ENCODE measurements around the gene CDC14B.
A peak's percentile ranks its signal among the peaks of the same experiment; 100 is the strongest.

CDC14B gene

DNA sequence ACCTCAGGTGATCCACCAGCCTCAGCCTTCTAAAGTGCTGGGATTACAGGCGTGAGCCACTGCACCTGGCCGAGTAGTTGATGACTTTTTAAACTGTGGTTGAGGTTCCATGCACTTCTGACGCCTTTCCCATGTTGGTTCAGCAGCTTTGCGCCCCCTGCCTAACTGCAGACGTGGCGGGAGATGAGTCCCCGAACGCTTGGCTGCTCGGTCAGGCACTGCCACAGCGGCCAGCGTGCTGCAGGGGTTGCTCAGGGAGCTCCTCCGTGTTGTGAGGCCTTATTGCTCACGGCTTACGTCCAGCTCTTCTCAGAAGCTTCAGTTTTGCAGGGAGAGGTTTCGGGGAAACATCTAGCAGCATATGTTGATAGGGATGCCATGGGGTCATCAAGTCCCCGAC, 134.4 kb downstream of the CDC14B start:
- DNase-seq (ENCODE audit: low spot score): no peak

GRCh38 chr9:96484521-96484931, 135.1 kb downstream of the CDC14B start:
- DNase-seq (ENCODE audit: low spot score): no peak

DNA sequence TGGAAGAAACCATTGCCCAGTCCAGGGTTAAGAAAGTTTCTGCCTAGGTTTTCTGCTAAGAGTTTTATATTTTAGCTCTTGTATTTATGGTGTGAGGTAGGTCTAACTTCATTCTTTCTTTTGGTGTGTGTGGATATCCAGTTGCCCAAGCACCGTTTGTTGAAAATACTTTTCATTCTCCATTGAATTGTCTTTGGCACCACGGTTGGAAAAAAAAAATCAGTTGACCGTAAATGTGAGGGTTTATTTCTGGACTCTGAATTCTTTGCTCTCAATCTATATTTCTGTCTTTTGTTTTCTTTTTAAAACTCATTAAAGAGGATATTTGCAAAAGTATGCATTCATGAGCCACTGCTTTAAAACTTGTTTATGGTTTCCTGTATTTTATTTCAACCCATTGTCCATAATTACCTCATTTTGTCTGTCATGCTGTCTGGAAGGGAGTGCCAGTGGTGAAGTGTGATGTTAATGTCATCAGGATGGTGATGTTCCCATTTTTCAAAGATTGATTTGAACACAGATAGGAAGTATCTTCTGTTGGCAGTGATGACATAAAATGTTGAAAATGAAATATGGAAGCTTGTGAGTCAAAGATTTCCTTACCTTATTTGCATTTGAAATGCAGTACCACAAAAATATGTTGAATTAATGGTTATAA, 135.8 kb downstream of the CDC14B start:
- no peak for DNase-seq (ENCODE audit: low spot score)

DNA sequence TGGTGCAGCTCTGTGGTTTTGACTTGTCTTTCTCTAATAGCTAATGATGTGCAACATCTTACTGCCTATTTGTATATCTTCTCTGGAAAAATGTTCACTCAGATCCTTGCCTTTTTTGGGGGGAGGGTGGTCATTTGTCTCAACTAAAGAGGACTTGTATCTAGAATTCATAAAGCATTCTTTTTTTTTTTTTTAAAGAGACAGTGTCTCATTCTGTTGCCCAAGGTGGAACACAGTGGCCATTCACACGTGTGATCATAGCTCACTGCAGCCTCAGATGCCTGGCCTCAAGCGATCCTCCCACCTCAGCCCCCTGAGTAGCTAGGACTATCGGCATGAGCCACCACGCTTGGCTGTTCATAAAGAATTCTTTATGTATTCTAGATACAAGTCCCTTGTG, 136.4 kb downstream of the CDC14B start:
- no peak for DNase-seq (ENCODE audit: low spot score)

- DNase-seq (ENCODE audit: low spot score): no peak
Measured at GRCh38 chr9:96482476-96482875, 137.2 kb downstream of the CDC14B start.

- no peak for DNase-seq (ENCODE audit: low spot score)
Measured at GRCh38 chr9:96480736-96481135, 138.9 kb downstream of the CDC14B start.

DNA sequence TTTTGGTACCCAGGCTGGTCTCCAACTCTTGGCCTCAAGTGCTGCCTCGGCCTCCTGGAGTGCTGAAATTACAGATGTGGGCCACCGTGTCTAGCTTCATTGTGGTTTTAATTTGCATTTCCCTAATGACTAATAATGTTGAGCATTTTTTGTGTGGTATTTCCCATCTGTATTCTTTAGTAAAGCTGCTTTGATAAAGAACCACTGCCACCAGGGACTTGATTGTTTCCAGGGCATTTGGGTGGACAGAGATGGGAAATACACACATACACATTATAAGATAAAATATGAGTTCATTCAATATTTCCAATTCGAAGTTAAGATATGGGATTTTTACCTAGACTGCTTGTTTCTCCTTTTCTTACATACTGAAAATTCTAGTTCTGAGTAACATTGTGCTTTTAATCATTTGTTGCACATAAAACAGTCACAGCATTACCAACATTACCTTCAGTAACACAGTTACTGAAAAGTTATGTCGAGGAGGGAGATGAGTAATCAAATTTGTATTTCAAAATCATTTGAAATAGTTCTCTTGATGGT, 140.7 kb downstream of the CDC14B start:
- no peak for DNase-seq (ENCODE audit: low spot score)

GRCh38 chr9:96476591-96476990, 143.1 kb downstream of the CDC14B start:
- no peak for DNase-seq (ENCODE audit: low spot score)

GRCh38 chr9:96476013-96476412, 143.6 kb downstream of the CDC14B start:
- DNase-seq (ENCODE audit: low spot score): no peak

DNA sequence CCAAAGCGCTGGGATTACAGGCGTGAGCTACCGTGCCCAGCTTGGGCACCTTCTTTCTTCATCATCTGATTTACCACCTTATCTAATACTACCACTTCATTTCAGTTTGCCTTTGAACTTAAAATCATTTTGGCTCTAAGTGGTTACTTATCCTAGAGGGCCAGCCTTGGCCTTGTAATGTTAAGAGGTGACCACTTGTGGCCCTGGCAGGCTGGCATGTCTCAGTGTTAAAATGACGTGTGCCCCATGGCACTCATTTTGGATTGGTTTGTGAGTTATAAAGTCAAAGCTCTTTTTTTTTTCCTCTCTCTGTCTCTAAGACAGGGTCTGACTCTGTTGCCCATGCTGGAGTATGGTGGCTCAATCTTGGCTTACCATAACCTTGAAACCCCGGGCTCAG, 151.9 kb downstream of the CDC14B start:
- no peak for DNase-seq (ENCODE audit: low spot score)

GRCh38 chr9:96464426-96464825, 155.2 kb downstream of the CDC14B start:
- DNase-seq (ENCODE audit: low spot score): no peak

DNA sequence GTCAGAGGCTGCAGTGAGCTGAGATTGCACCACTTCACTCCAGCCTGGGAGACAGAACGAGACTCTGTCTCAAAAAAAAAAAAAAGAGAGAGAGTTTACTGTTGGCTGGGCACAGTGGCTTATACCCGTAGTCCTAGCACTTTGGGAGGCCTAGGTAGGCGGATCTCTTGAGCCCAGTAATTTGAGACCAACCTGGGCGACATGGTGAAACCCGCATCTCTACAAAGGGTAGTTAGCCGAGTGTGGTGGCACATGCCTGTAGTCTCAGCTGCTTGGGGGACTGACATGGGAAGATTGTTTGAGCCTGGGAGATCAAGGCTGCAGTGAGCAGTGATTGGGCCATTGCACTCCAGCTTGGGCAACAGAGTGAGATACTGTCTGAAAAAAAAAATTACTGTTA, 157.1 kb downstream of the CDC14B start:
- no peak for DNase-seq (ENCODE audit: low spot score)

DNA sequence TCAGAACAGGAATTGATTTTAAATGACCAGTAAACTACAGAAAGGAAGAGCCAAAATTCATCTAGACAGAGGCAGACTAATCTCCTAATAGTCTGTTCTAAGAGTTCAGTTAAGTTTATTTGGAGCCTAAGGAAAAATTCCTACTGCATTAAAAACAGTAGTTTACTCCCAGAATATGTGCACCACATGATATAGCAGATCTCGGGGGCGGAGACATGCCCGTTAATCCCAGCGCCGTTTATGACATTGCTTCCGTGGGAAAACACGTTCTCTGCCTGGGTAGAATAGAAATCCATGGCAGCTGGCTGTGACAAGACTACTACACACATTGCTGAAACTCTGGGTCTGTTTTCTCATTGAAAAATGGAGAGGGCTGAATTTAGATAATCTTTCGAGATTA, 158.3 kb downstream of the CDC14B start:
- no peak for DNase-seq (ENCODE audit: low spot score)

DNA sequence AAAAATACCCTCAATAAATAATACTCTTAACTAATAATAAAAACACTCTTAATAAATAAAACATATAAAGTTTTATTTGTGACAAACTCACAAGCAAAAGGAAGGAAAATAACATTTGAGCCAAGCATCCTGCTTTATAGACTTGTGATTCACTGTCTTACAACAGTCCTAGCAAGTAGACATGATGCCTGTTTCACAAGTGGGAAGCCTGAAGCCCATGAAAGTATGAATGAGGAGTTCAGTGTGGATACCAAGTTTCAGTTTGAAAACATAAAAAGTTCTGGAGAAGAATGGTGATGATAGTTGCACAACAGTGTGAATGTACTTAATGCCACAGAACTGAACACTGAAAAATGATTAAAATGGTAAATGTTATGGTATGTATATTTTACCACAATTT, 158.8 kb downstream of the CDC14B start:
- no peak for DNase-seq (ENCODE audit: low spot score)

DNA sequence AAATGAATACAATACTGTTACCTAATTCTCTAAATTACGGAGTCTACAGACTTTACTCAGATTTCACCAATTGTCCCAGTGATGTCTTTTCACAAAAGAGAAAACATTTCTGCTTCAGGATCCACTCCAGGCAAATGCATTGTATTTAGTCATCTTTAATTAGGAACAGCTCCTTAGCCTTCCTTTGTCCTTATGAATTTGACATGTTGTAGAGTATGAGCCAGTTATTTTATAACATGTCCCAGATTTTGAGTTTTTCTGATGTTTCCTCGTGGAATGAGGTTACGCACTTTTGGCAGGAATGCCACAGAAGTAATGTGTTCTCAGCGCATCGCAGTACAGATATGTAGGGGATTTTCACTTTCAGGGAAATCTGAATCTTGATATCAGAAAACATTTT, 159.2 kb downstream of the CDC14B start:
- DNase-seq (ENCODE audit: low spot score): no peak

- no peak for DNase-seq (ENCODE audit: low spot score)
Measured at GRCh38 chr9:96459268-96460007, 160.2 kb downstream of the CDC14B start.

- DNase-seq (ENCODE audit: low spot score): no peak
Measured at GRCh38 chr9:96458226-96458625, 161.4 kb downstream of the CDC14B start.

- DNase-seq (ENCODE audit: low spot score): no peak
Measured at GRCh38 chr9:96457266-96457665, 162.4 kb downstream of the CDC14B start.

GRCh38 chr9:96453625-96454024, 166.0 kb downstream of the CDC14B start:
- peak; percentile 80 for DNase-seq (ENCODE audit: low spot score)

DNA sequence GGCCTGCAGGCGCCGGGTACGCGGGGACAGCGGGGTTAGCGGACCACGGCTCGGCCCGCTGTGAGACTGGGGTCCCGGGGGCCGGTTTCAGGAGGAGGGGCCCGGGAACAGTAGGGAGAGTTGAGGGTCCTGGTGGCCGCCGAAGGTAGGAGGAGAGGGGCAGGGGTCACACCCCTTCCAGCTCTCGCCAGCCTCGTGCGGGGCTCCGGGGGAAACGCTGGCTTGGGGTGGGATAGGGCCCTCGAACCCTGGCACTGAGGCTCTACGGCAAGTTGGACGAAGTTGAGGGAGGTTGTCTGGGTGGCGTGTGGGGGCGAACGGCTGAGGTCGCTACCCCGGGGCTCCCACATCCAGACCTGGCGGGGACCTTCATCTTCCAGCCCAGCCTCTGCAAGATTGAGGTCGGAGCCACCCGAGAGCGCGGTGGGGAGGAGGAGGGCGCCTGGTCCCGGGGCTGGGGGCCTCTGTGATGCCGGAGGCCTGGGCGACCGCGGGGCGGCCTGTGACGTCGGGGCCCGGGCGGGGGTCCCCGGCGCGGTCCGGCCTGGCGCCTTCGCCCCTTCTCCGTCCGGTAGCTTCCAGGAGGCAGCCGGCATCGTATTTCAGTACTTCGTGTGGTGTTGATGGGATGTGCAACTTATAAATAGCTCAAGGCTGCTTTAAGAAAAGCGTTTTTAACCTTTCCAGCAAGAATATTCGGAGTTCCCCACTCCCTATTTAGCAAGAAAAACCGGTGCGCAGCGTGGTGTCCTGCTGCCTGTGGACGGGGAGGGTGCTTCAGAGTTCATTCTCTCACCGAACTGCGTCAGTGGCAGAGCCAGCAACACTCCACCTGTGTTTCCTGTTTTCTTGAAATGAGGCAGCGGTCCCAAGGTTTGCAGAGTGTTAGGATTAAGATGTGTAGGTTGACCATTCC, 168.8 kb downstream of the CDC14B start:
- peak; percentile 29 for DNase-seq (ENCODE audit: low spot score)

All from Ammon's horn (tissue), 1 donor.